ENCODE measurements around the gene ANKRD44. TPM values are rescaled to one million over a fixed set of nuclear protein-coding genes. Genes with fewer than 3 reads are reported as not detected.

The ANKRD44 gene
- total RNA-seq, 2 donors from 2014 or later, result 21.2 to 24.5 TPM

- intact Hi-C loops (cut with DNase I), result no loop called here
- DNase-seq (ENCODE audit: low spot score), result no peak
Measured at GRCh38 chr2:197007716-197008628, 302.6 kb downstream of the ANKRD44 start.

- intact Hi-C loops (cut with DNase I), result no loop called here
- no peak for DNase-seq (ENCODE audit: low spot score)
Measured at GRCh38 chr2:197001921-197002320, 308.7 kb downstream of the ANKRD44 start.

- no peak for DNase-seq (ENCODE audit: low spot score)
- intact Hi-C loops (cut with DNase I), result no loop called here
Measured at GRCh38 chr2:196995757-196996314, 314.7 kb downstream of the ANKRD44 start.

GRCh38 chr2:196994764-196995163 is 315.8 kb downstream of the ANKRD44 start:
- no peak for DNase-seq (ENCODE audit: low spot score)
- intact Hi-C loops (cut with DNase I), result no loop called here

- no peak for DNase-seq (ENCODE audit: low spot score)
- intact Hi-C loops (cut with DNase I), result no loop called here
Measured at GRCh38 chr2:196993617-196994016, 317.0 kb downstream of the ANKRD44 start.

GRCh38 chr2:196992466-196992865 is 318.1 kb downstream of the ANKRD44 start:
- intact Hi-C loops (cut with DNase I), result no loop called here
- no peak for DNase-seq (ENCODE audit: low spot score)

- no peak for DNase-seq (ENCODE audit: low spot score)
- intact Hi-C loops (cut with DNase I), result no loop called here
Measured at GRCh38 chr2:196990788-196991461, 319.7 kb downstream of the ANKRD44 start.

GRCh38 chr2:196990092-196990491 is 320.5 kb downstream of the ANKRD44 start:
- no peak for DNase-seq (ENCODE audit: low spot score)
- intact Hi-C loops (cut with DNase I), result no loop called here

GRCh38 chr2:196989496-196989895 is 321.1 kb downstream of the ANKRD44 start:
- intact Hi-C loops (cut with DNase I), result no loop called here
- no peak for DNase-seq (ENCODE audit: low spot score)

GRCh38 chr2:196988639-196989038 is 321.9 kb downstream of the ANKRD44 start:
- DNase-seq (ENCODE audit: low spot score), result no peak
- intact Hi-C loops (cut with DNase I), result no loop called here

GRCh38 chr2:196987649-196988364 is 322.8 kb downstream of the ANKRD44 start:
- intact Hi-C loops (cut with DNase I), result no loop called here
- no peak for DNase-seq (ENCODE audit: low spot score)

- intact Hi-C loops (cut with DNase I), result no loop called here
- DNase-seq (ENCODE audit: low spot score), result no peak
Measured at GRCh38 chr2:196987298-196987648, 323.3 kb downstream of the ANKRD44 start.

- DNase-seq (ENCODE audit: low spot score), result no peak
- intact Hi-C loops (cut with DNase I), result no loop called here
Measured at GRCh38 chr2:196985511-196986183, 324.9 kb downstream of the ANKRD44 start.

GRCh38 chr2:196984903-196985302 is 325.7 kb downstream of the ANKRD44 start:
- intact Hi-C loops (cut with DNase I), result no loop called here

GRCh38 chr2:196983934-196984333 is 326.6 kb downstream of the ANKRD44 start:
- DNase-seq (ENCODE audit: low spot score), result no peak
- intact Hi-C loops (cut with DNase I), result no loop called here

More at GRCh38 chr2:196984903-196985302, 325.7 kb downstream of the ANKRD44 start:
- DNase-seq (ENCODE audit: low spot score), result no peak

- intact Hi-C loops (cut with DNase I), result no loop called here
- DNase-seq (ENCODE audit: low spot score), result no peak
Measured at GRCh38 chr2:196980473-196980872, 330.1 kb downstream of the ANKRD44 start.

GRCh38 chr2:196980001-196980400 is 330.6 kb downstream of the ANKRD44 start:
- intact Hi-C loops (cut with DNase I), result no loop called here
- no peak for DNase-seq (ENCODE audit: low spot score)

- DNase-seq (ENCODE audit: low spot score), result no peak
- intact Hi-C loops (cut with DNase I), result no loop called here
Measured at GRCh38 chr2:196977507-196977906, 333.1 kb downstream of the ANKRD44 start.

GRCh38 chr2:196974970-196975369 is 335.6 kb downstream of the ANKRD44 start:
- DNase-seq (ENCODE audit: low spot score), result no peak
- intact Hi-C loops (cut with DNase I), result no loop called here

All from posterior vena cava (tissue), 2 donors.